H9 (cell line): Measurements from ENCODE around the gene MIER2. TPM values are rescaled to one million over a fixed set of nuclear protein-coding genes. Genes with fewer than 3 reads are reported as not detected.

Experiments used
- DNase-seq: peaks from one replicate; pipeline ENCODE4 v3.0.0-alpha.2; 2017
- H2AFZ ChIP-seq: one replicate; pipeline ENCODE4 v1.6.1; 2013; ENCODE audit warnings: mild to moderate bottlenecking, low read length, control low read depth, moderate library complexity
- H2AK5ac ChIP-seq: 2 replicates; pipeline ENCODE4 v1.6.1; 2013; ENCODE audit warnings: low read length, control low read depth, mixed read lengths; ENCODE audit not compliant: insufficient read length
- H2BK120ac ChIP-seq: one replicate; pipeline ENCODE4 v1.6.1; 2013; ENCODE audit warnings: low read depth, mild to moderate bottlenecking, low read length, control low read depth, inconsistent platforms; ENCODE audit not compliant: poor library complexity, severe bottlenecking
- H2BK12ac ChIP-seq: 2 replicates; pipeline ENCODE4 v1.6.1; 2013; ENCODE audit warnings: low read length, control low read depth, mixed read lengths, low read depth; ENCODE audit not compliant: insufficient read length
- H2BK15ac ChIP-seq: 2 replicates; pipeline ENCODE4 v1.6.1; 2013; ENCODE audit warnings: low read depth, low read length, control low read depth
- H2BK20ac ChIP-seq: one replicate; pipeline ENCODE4 v1.6.1; 2013; ENCODE audit warnings: low read depth, mild to moderate bottlenecking, low read length, control low read depth, inconsistent platforms; ENCODE audit not compliant: poor library complexity, severe bottlenecking
- H2BK5ac ChIP-seq: 2 replicates; pipeline ENCODE4 v1.6.1; 2013; ENCODE audit warnings: low read length, control low read depth, mixed read lengths; ENCODE audit not compliant: insufficient read length
- H3K14ac ChIP-seq: 2 replicates; pipeline ENCODE4 v1.6.1; 2013; ENCODE audit warnings: low read length, control low read depth; ENCODE audit not compliant: insufficient read depth
- H3K18ac ChIP-seq: 2 replicates; pipeline ENCODE4 v1.6.1; 2013; ENCODE audit warnings: low read depth, mild to moderate bottlenecking, mixed read lengths, low read length, control low read depth; ENCODE audit not compliant: insufficient read length
- H3K23ac ChIP-seq: 2 replicates; pipeline ENCODE4 v1.6.1; 2013; ENCODE audit warnings: low read length, control low read depth, mixed read lengths, low read depth; ENCODE audit not compliant: insufficient read length
- H3K23me2 ChIP-seq: 2 replicates; pipeline ENCODE4 v1.6.1; 2013; ENCODE audit warnings: low read depth, mild to moderate bottlenecking, mixed read lengths, low read length, control low read depth; ENCODE audit not compliant: insufficient read length, poor library complexity, severe bottlenecking
- H3K27ac ChIP-seq: 2 replicates; pipeline ENCODE4 v1.5.1; 2013; ENCODE audit warnings: low read length, control low read depth, mixed read lengths, low read depth; ENCODE audit not compliant: insufficient read length
- H3K27me3 ChIP-seq: 2 replicates; pipeline ENCODE4 v1.6.1; 2013; ENCODE audit warnings: low read length, control low read depth, inconsistent platforms; ENCODE audit not compliant: insufficient read depth
- H3K4ac ChIP-seq: 2 replicates; pipeline ENCODE4 v1.6.1; 2013; ENCODE audit warnings: low read depth, mild to moderate bottlenecking, control low read depth, inconsistent platforms, low read length, moderate library complexity
- H3K4me1 ChIP-seq: 2 replicates; pipeline ENCODE4 v1.6.1; 2013; ENCODE audit warnings: low read length, control low read depth, inconsistent platforms; ENCODE audit not compliant: insufficient read depth
- H3K4me2 ChIP-seq: 2 replicates; pipeline ENCODE4 v1.6.1; 2013; ENCODE audit warnings: low read length, control low read depth, mixed read lengths; ENCODE audit not compliant: insufficient read length, insufficient read depth
- H3K56ac ChIP-seq: 2 replicates; pipeline ENCODE4 v1.6.1; 2013; ENCODE audit warnings: low read depth, mild to moderate bottlenecking, mixed read lengths, low read length, control low read depth; ENCODE audit not compliant: insufficient read length
- H3K79me1 ChIP-seq: 2 replicates; pipeline ENCODE4 v1.6.1; 2013; ENCODE audit warnings: low read depth, mild to moderate bottlenecking, moderate library complexity, low read length, control low read depth, inconsistent platforms; ENCODE audit not compliant: insufficient read depth, poor library complexity, severe bottlenecking
- H3K79me2 ChIP-seq: 2 replicates; pipeline ENCODE4 v1.6.1; 2013; ENCODE audit warnings: low read length, control low read depth, inconsistent platforms; ENCODE audit not compliant: insufficient read depth
- H3K9ac ChIP-seq: 2 replicates; pipeline ENCODE4 v1.6.1; 2013; ENCODE audit warnings: low read length, control low read depth, mixed read lengths; ENCODE audit not compliant: insufficient read length; ENCODE audit errors: extremely low read depth
- H3K9me3 ChIP-seq: one replicate; pipeline ENCODE4 v1.6.1; 2013; ENCODE audit warnings: low read depth, low read length, inconsistent platforms; ENCODE audit not compliant: control insufficient read depth
- H3T11ph ChIP-seq: one replicate; pipeline ENCODE4 v1.6.1; 2013; ENCODE audit warnings: mild to moderate bottlenecking, low read length, control low read depth, inconsistent platforms
- H4K20me1 ChIP-seq: one replicate; pipeline ENCODE4 v1.6.1; 2013; ENCODE audit not compliant: control insufficient read depth, insufficient read length, insufficient read depth
- H4K5ac ChIP-seq: 2 replicates; pipeline ENCODE4 v1.6.1; 2013; ENCODE audit warnings: low read depth, mild to moderate bottlenecking, mixed read lengths, low read length, control low read depth; ENCODE audit not compliant: insufficient read length
- H4K8ac ChIP-seq: replicated peaks from 2 replicates; pipeline ENCODE4 v1.6.1; 2013; ENCODE audit warnings: low read length, control low read depth, mixed read lengths, low read depth; ENCODE audit not compliant: insufficient read length
- H4K91ac ChIP-seq: 2 replicates; pipeline ENCODE4 v1.6.1; 2013; ENCODE audit warnings: low read depth, mild to moderate bottlenecking, moderate library complexity, mixed read lengths, low read length, control low read depth; ENCODE audit not compliant: insufficient read length
- H3K27ac Mint-ChIP-seq, 3 experiments: 2 replicates in 2 of 3; 3 replicates in 1 of 3; pipeline ENCODE4 v1.8.0; 2020 to 2021; ENCODE audit warnings: mixed read lengths in 3 of 3, mild to moderate bottlenecking in 1 of 3, moderate library complexity in 1 of 3
- H3K27me3 Mint-ChIP-seq: 2 replicates; pipeline ENCODE4 v1.8.0; 2021; ENCODE audit warnings: low read depth, mild to moderate bottlenecking, moderate library complexity, mixed read lengths
- H3K36me3 Mint-ChIP-seq, 3 experiments: 2 replicates in 2 of 3; 3 replicates in 1 of 3; pipeline ENCODE4 v1.8.0; 2020 to 2021; ENCODE audit warnings: low read depth in 3 of 3, mixed read lengths in 3 of 3; ENCODE audit not compliant: insufficient read depth in 1 of 3
- H3K4me1 Mint-ChIP-seq, 2 experiments: 2 replicates each; pipeline ENCODE4 v1.8.0; 2020; ENCODE audit warnings: mixed read lengths in 2 of 2
- H3K4me3 Mint-ChIP-seq, 2 experiments: 2 replicates in 1 of 2; 3 replicates in 1 of 2; pipeline ENCODE4 v1.8.0; 2020 to 2021; ENCODE audit warnings: mild to moderate bottlenecking in 2 of 2, mixed read lengths in 2 of 2, moderate library complexity in 1 of 2
- H3K9me3 Mint-ChIP-seq, 2 experiments: 2 replicates in 1 of 2; 3 replicates in 1 of 2; pipeline ENCODE4 v1.8.0; 2020; ENCODE audit warnings: mild to moderate bottlenecking in 2 of 2, mixed read lengths in 2 of 2, moderate library complexity in 1 of 2
- CTCF ChIP-seq: fragments of 200-600 bp; sonication (generic); conservative IDR thresholded peaks from 3 replicates; pipeline ENCODE4 v1.8.0; 2021; ENCODE audit warnings: antibody characterized with exemption, mild to moderate bottlenecking
- WGBS: extraction: QIAGEN DNeasy Blood & Tissue Kit; methylation state at CpG from one replicate; pipeline ENCODE4 v1.1.7; 2013; ENCODE audit warnings: missing lambda C conversion rate, low lambda C conversion rate, mixed read lengths; ENCODE audit not compliant: insufficient read length; ENCODE audit errors: extremely low coverage; 5-methylcytosine and 5-hydroxymethylcytosine counted together
- total RNA-seq: library from RNA; stranded (reverse); gene quantifications from 2 replicates; pipeline ENCODE4 v1.2.1, GENCODE V29; 2021

The MIER2 gene
- total RNA-seq, 1 experiment from 2014 or later, result 60.5 TPM

GRCh38 chr19:326871-327270, 17.7 kb downstream of the MIER2 start:
- no peak overlapping the region for H3K18ac ChIP-seq
- no peak overlapping the region for H3K9ac ChIP-seq
- no peak overlapping the region for H2BK5ac ChIP-seq
- no peak for TF ChIP-seq CTCF
- Mint-ChIP-seq H3K9me3 (peaks cover 6 to 10% of the 10 kb centered on the region in 2 experiments; a peak in 4 of 5 replicates), H3K36me3 (peaks cover 49 to 62% (median 58%) of the 10 kb centered on the region in 3 experiments), H3K4me3 (no peak overlapping the region), H3K27ac (no peak overlapping the region), H3K27me3 (no peaks in the 10 kb centered on the region), H3K4me1 (no peaks in the 10 kb centered on the region)
- no peak overlapping the region for H2BK20ac ChIP-seq
- no peak overlapping the region for H3K27ac ChIP-seq
- H3K79me1 ChIP-seq, result peaks cover 8% of the 10 kb centered on the region
- H2BK15ac ChIP-seq, result no peak overlapping the region
- no peak overlapping the region for H3K4me2 ChIP-seq
- no CpG with 5 or more reads among the region's 15 CpGs for WGBS
- no peak overlapping the region for H4K91ac ChIP-seq
- no peaks in the 10 kb centered on the region for H3K9me3 ChIP-seq
- H3K14ac ChIP-seq, result no peak overlapping the region
- H3T11ph ChIP-seq, result no peak overlapping the region
- no peak overlapping the region for H4K8ac ChIP-seq
- no peaks in the 10 kb centered on the region for H3K23me2 ChIP-seq
- H4K20me1 ChIP-seq, result no peaks in the 10 kb centered on the region
- no peak for DNase-seq
- H4K5ac ChIP-seq, result no peak overlapping the region
- no peaks in the 10 kb centered on the region; the same call in 1 of the 2 replicates for H3K79me2 ChIP-seq
- H3K4me1 ChIP-seq, result no peaks in the 10 kb centered on the region
- H3K4ac ChIP-seq, result no peak overlapping the region
- H2BK12ac ChIP-seq, result no peak overlapping the region
- no peak overlapping the region for H2AFZ ChIP-seq
- H3K56ac ChIP-seq, result no peak overlapping the region
- H3K23ac ChIP-seq, result no peak overlapping the region
- H2BK120ac ChIP-seq, result no peak overlapping the region
- no peak overlapping the region for H2AK5ac ChIP-seq
- no peaks in the 10 kb centered on the region for H3K27me3 ChIP-seq
